K562 (cell line): Measurements from ENCODE around the gene PPP1R14B. TPM values are rescaled to one million over a fixed set of nuclear protein-coding genes. Genes with fewer than 3 reads are reported as not detected.

Experiments
- BACH1 ChIP-seq: fragments of 200-800 bp; sonication (Bioruptor generic); IDR thresholded peaks from 2 replicates; pipeline ENCODE4 v1.6.1; 2016; ENCODE audit warnings: missing genetic modification characterization, missing compliant biosample characterization
- CREB3L1 ChIP-seq: fragments of 450-650 bp; IDR thresholded peaks from 2 replicates; pipeline ENCODE4 v1.6.1; 2014; ENCODE audit warnings: low read depth, mild to moderate bottlenecking, moderate library complexity, borderline replicate concordance
- CXXC5 ChIP-seq: fragments of 250-450 bp; sonication (Bioruptor Pico); IDR thresholded peaks from 2 replicates; pipeline ENCODE4 v1.8.0; 2022; ENCODE audit warnings: inconsistent platforms, mild to moderate bottlenecking, moderate library complexity
- KDM1A ChIP-seq, 2 experiments: fragments of 450-650 bp; IDR thresholded peaks; 2 replicates each; pipeline ENCODE4 v1.6.1; 2016; ENCODE audit warnings: mild to moderate bottlenecking in 2 of 2
- KLF16 ChIP-seq: IDR thresholded peaks from 2 replicates; pipeline ENCODE4 v1.6.1; 2016; ENCODE audit warnings: antibody characterized with exemption
- MITF ChIP-seq: IDR thresholded peaks from 2 replicates; pipeline ENCODE4 v1.6.1; 2014; ENCODE audit warnings: antibody characterized with exemption
- OTX1 ChIP-seq: fragments of 450-650 bp; formaldehyde crosslinking; IDR thresholded peaks from 2 replicates; pipeline ENCODE4 v1.4.0; 2022; ENCODE audit warnings: mild to moderate bottlenecking
- PRDM10 ChIP-seq: fragments of 450-650 bp; IDR thresholded peaks from 2 replicates; pipeline ENCODE4 v1.6.1; 2018; ENCODE audit not compliant: partially characterized antibody
- SIRT6 ChIP-seq: IDR thresholded peaks from one replicate; pipeline ENCODE4 v1.6.1; 2012; ENCODE audit warnings: low read depth, mild to moderate bottlenecking, control low read depth, inconsistent platforms, low read length, moderate library complexity
- STAT5B ChIP-seq: fragments of 250-450 bp; sonication (Bioruptor Pico); IDR thresholded peaks from 2 replicates; pipeline ENCODE4 v1.8.0; 2021; ENCODE audit warnings: mild to moderate bottlenecking, inconsistent platforms
- TAF1 ChIP-seq: IDR thresholded peaks from 2 replicates; pipeline ENCODE4 v1.6.1; 2011; ENCODE audit warnings: mild to moderate bottlenecking, low read length, moderate library complexity; ENCODE audit not compliant: insufficient read depth, control insufficient read depth, severe bottlenecking; ENCODE audit errors: extremely low read depth
- ZBTB11 ChIP-seq, 3 experiments: fragments of 200-800 bp in 1 of 3; fragments of 250-450 bp in 1 of 3; fragments of 450-650 bp in 1 of 3; sonication (Bioruptor Pico) in 1 of 3; sonication (Bioruptor generic) in 1 of 3; formaldehyde crosslinking in 1 of 3; IDR thresholded peaks; 2 replicates each; pipeline versions ENCODE4 v1.6.1 to v1.8.0; 2016 to 2022; ENCODE audit warnings: mild to moderate bottlenecking in 2 of 3, missing genetic modification characterization in 2 of 3, missing compliant biosample characterization in 1 of 3, moderate library complexity in 1 of 3
- ZBTB7A ChIP-seq: IDR thresholded peaks from 2 replicates; pipeline ENCODE4 v1.6.1; 2011; ENCODE audit warnings: low read depth, mild to moderate bottlenecking, low read length, moderate library complexity, borderline replicate concordance; ENCODE audit not compliant: control insufficient read depth
- ZBTB8A ChIP-seq: fragments of 450-650 bp; IDR thresholded peaks from 2 replicates; pipeline ENCODE4 v1.6.1; 2018; ENCODE audit warnings: mild to moderate bottlenecking, moderate library complexity; ENCODE audit not compliant: partially characterized antibody
- ZNF347 ChIP-seq: fragments of 450-650 bp; formaldehyde crosslinking; IDR thresholded peaks from 2 replicates; pipeline ENCODE4 v1.4.0; 2020; ENCODE audit warnings: low read depth, mild to moderate bottlenecking, moderate library complexity
- ZNF584 ChIP-seq: fragments of 200-800 bp; sonication (Bioruptor generic); IDR thresholded peaks from 2 replicates; pipeline ENCODE4 v1.6.1; 2016; ENCODE audit warnings: low read depth, mild to moderate bottlenecking, missing genetic modification characterization, missing compliant biosample characterization
- polyA plus RNA-seq, 8 experiments: library from polyadenylated mRNA; depleted of rRNA in 4 of 8; stranded (reverse) in 5 of 8; unstranded in 3 of 8; fragments of >200 nt; fragmentation: Nextera tagmentation in 2 of 8; fragmentation: Illumina TruSeq in 1 of 8; extraction: Ambion mirVana in 2 of 8; extraction: Trizol in 1 of 8; gene quantifications; 2 replicates each; pipeline versions ENCODE4 v1.2.1 to v1.2.3, GENCODE V29; 2011 to 2014; ENCODE audit warnings: inconsistent platforms in 1 of 8, missing spikeins in 1 of 8
- total RNA-seq, 7 experiments: library from RNA; depleted of rRNA in 6 of 7; stranded (reverse); fragments of >200 nt in 6 of 7; fragmentation: Illumina TruSeq in 2 of 7; extraction: Trizol in 2 of 7; gene quantifications; 2 replicates each; pipeline versions ENCODE4 v1.2.1 to v1.2.3, GENCODE V29; 2011 to 2021; ENCODE audit warnings: low replicate concordance in 1 of 7

The PPP1R14B gene
- total and polyA plus RNA-seq, 9 of the 15 experiments (the other 6 are each of a cell fraction or from before 2014, with no cell fraction given) = 7.7 to 566 (median 212) TPM

- TF ChIP-seq MITF (no peak), BACH1 (tag) (no peak), ZBTB11 (CRISPR knock-in tag; IDR thresholded peaks at IDR 0.05) (no peak), CREB3L1 (no peak), ZBTB7A (peak; percentile 7; the same call in 1 of the 2 replicates), CXXC5 (CRISPR knock-in tag) (no peak; the same call in 1 of the 2 replicates), KLF16 (no peak), KDM1A (IDR thresholded peaks at IDR 0.05) (peak; percentile 71 to 74), ZNF347 (CRISPR knock-in tag) (no peak), OTX1 (CRISPR knock-in tag) (no peak), STAT5B (no peak), TAF1 (no peak), ZBTB8A (no peak), SIRT6 (no peak), PRDM10 (no peak), ZNF584 (CRISPR knock-in tag) (no peak)
These were observed 21.5 kb upstream of the PPP1R14B start (continued) for GRCh38 chr11:64268025-64268892.
